Measurements from ENCODE around the gene ANKRD34A.

Gene ANKRD34A

DNA sequence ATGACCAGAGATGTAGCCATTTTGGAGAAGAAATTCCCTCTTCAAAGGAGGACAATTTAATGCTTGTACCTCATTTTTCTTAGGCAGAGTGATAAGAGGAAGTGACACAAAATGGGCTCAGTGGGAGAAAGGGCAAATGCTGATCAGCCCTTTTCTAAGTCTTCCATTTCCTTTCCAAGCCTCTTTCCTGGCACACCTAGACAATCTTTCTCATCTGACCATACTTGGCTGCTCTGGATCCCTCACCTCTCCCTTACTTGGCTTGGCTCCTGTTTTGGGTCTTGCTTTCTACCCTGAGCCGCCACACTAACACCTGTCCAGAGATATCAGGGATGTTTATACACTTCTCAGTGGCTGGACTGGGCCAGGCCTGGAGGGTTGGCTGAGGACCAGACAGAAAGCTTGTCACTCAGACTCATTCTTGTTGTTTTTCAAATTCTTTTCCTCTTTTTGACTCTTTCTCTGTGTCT, 18.9 kb upstream of the ANKRD34A start:
- Histone ChIP-seq H2BK12ac (ENCODE audit: low read length) (no peak overlapping the region), H2BK5ac (ENCODE audit: low read depth, low read length, poor library complexity) (no peak overlapping the region), H2BK120ac (ENCODE audit: insufficient read depth, low read length, poor library complexity) (no peak overlapping the region), H4K91ac (ENCODE audit: low read depth, low read length) (no peak overlapping the region), H3K79me1 (ENCODE audit: low read length) (peaks cover 10% of the 10 kb centered on the region), H3K4me1 (ENCODE audit: control insufficient read depth in 1 of 2, insufficient read depth in 2 of 2, low read length in 2 of 2) (peaks cover 18 to 27% of the 10 kb centered on the region in 2 experiments), H3K79me2 (ENCODE audit: control insufficient read depth, insufficient read depth, low read length, poor library complexity) (no peaks in the 10 kb centered on the region), H2AK5ac (ENCODE audit: low read length) (no peak overlapping the region), H3K14ac (ENCODE audit: low read length) (no peak overlapping the region), H3K4me3 (ENCODE audit: low read depth, low read length) (no peak overlapping the region), H3K36me3 (ENCODE audit: control insufficient read depth in 1 of 2, insufficient read depth in 2 of 2, low read length in 2 of 2) (no peaks in the 10 kb centered on the region), H3K9me3 (ENCODE audit: insufficient read depth, low read depth, low read length) (no peaks in the 10 kb centered on the region), H3K4ac (ENCODE audit: low read depth, low read length) (no peak overlapping the region), H3K23ac (ENCODE audit: low read length) (no peak overlapping the region), H3K9ac (ENCODE audit: low read length) (no peak overlapping the region), H3K18ac (ENCODE audit: low read length) (no peak overlapping the region), H3K27me3 (ENCODE audit: insufficient read depth, low read length) (no peaks in the 10 kb centered on the region), H4K8ac (ENCODE audit: low read depth, low read length) (no peak overlapping the region), H2AFZ (ENCODE audit: insufficient read depth, low read length, poor library complexity) (no peak overlapping the region), H3K27ac (ENCODE audit: low read depth, low read length) (no peak overlapping the region), H3K4me2 (ENCODE audit: low read length) (no peak overlapping the region), H4K12ac (ENCODE audit: low read depth, low read length) (no peak overlapping the region)
- no CpG with 5 or more reads among the region's 1 CpG for WGBS (ENCODE audit: extremely low coverage, insufficient coverage, insufficient read length)
- no peak for DNase-seq

DNA sequence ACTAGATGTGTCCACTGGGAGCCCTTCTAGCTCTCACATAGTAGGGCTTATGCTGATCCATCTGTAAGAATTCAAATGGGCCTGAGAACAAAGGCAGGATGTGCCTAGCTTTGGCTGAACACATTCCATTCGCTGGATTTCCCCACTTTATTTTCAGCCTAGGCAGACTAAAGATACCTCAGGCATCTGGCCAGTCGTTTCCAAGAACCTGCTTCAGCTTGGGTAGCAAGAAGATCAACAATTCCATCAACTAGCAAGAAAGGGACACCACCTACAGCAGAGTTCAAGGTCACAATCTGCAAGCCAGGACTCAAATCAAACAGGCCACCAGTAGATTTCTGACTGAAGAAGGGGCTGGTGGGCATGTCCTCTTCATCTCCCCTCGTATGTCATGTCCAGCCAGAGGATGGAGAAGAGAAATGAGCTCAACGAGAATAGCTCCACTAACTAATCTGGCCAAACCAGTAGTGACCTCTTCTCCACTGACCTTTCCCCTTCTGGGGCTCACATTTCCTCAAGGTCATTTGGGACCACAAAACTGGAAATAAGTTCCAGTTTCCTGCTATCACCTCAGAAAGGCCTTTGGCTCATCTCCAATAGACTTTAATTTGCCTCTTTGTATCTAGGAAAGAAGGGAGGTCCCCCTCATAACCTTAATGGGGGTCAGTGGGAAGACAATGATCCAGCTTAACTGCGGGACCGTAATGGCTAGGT, 17.8 kb upstream of the ANKRD34A start:
- Histone ChIP-seq H2AK5ac (ENCODE audit: low read length) (no peak overlapping the region), H2BK5ac (ENCODE audit: low read depth, low read length, poor library complexity) (no peak overlapping the region), H3K4me2 (ENCODE audit: low read length) (no peak overlapping the region), H2BK120ac (ENCODE audit: insufficient read depth, low read length, poor library complexity) (no peak overlapping the region), H3K79me1 (ENCODE audit: low read length) (peaks cover 10% of the 10 kb centered on the region), H3K79me2 (ENCODE audit: control insufficient read depth, insufficient read depth, low read length, poor library complexity) (no peaks in the 10 kb centered on the region), H2BK12ac (ENCODE audit: low read length) (no peak overlapping the region), H3K9me3 (ENCODE audit: insufficient read depth, low read depth, low read length) (no peaks in the 10 kb centered on the region), H3K23ac (ENCODE audit: low read length) (no peak overlapping the region), H3K27ac (ENCODE audit: low read depth, low read length) (no peak overlapping the region), H3K14ac (ENCODE audit: low read length) (no peak overlapping the region), H2AFZ (ENCODE audit: insufficient read depth, low read length, poor library complexity) (no peak overlapping the region), H3K4ac (ENCODE audit: low read depth, low read length) (no peak overlapping the region), H4K8ac (ENCODE audit: low read depth, low read length) (no peak overlapping the region), H3K36me3 (ENCODE audit: control insufficient read depth in 1 of 2, insufficient read depth in 2 of 2, low read length in 2 of 2) (no peaks in the 10 kb centered on the region), H4K12ac (ENCODE audit: low read depth, low read length) (no peak overlapping the region), H3K9ac (ENCODE audit: low read length) (no peak overlapping the region), H4K91ac (ENCODE audit: low read depth, low read length) (no peak overlapping the region), H3K18ac (ENCODE audit: low read length) (no peak overlapping the region), H3K4me1 (ENCODE audit: control insufficient read depth in 1 of 2, insufficient read depth in 2 of 2, low read length in 2 of 2) (peaks cover 18 to 29% of the 10 kb centered on the region in 2 experiments), H3K4me3 (ENCODE audit: low read depth, low read length) (no peak overlapping the region), H3K27me3 (ENCODE audit: insufficient read depth, low read length) (no peaks in the 10 kb centered on the region)
- no peak for DNase-seq
- no CpG with 5 or more reads among the region's 6 CpGs for WGBS (ENCODE audit: extremely low coverage, insufficient coverage, insufficient read length)

DNA sequence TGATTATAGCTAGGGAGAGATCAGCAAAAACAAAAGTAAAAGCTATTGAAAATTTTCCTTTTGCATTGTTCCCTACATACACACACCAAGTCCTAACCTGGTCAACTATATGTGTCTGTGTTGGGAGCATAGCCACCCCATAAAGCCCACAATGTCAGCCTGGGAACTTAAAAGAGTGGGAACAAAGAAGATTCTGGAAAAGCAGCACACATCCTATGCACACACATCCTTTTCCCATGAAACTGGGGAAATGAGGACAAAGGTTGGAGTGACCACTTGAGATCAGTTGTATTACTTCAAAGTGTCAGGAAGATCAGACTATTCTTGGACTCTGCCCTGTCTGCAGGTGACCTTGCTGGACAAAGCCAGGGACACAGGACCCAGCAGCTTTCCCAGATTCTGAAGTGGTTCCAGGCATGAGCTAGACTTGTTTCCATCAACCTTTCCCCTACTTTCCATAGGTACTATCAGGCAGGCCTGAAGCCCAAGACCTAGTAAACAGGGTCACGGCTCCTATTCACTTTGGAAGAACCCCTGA, 16.2 kb upstream of the ANKRD34A start:
- no peak overlapping the region for H3K23ac ChIP-seq (ENCODE audit: low read length)
- H4K12ac ChIP-seq (ENCODE audit: low read depth, low read length): no peak overlapping the region
- H3K79me2 ChIP-seq (ENCODE audit: control insufficient read depth, insufficient read depth, low read length, poor library complexity): no peaks in the 10 kb centered on the region
- no CpG with 5 or more reads among the region's 1 CpG for WGBS (ENCODE audit: extremely low coverage, insufficient coverage, insufficient read length)
- no peak overlapping the region for H3K4ac ChIP-seq (ENCODE audit: low read depth, low read length)
- no peak overlapping the region for H3K27ac ChIP-seq (ENCODE audit: low read depth, low read length)
- H3K14ac ChIP-seq (ENCODE audit: low read length): no peak overlapping the region
- no peak overlapping the region for H3K9ac ChIP-seq (ENCODE audit: low read length)
- peak overlapping the region; percentile 3 for H4K91ac ChIP-seq (ENCODE audit: low read depth, low read length)
- DNase-seq: no peak
- H2AK5ac ChIP-seq (ENCODE audit: low read length): no peak overlapping the region
- H3K4me3 ChIP-seq (ENCODE audit: low read depth, low read length): no peak overlapping the region
- H4K8ac ChIP-seq (ENCODE audit: low read depth, low read length): no peak overlapping the region
- no peak overlapping the region for H3K18ac ChIP-seq (ENCODE audit: low read length)
- no peaks in the 10 kb centered on the region for H3K9me3 ChIP-seq (ENCODE audit: insufficient read depth, low read depth, low read length)
- no peak overlapping the region for H2BK5ac ChIP-seq (ENCODE audit: low read depth, low read length, poor library complexity)
- peak overlapping the region; percentile 62 for H2BK12ac ChIP-seq (ENCODE audit: low read length)
- no peaks in the 10 kb centered on the region for H3K27me3 ChIP-seq (ENCODE audit: insufficient read depth, low read length)
- H2BK120ac ChIP-seq (ENCODE audit: insufficient read depth, low read length, poor library complexity): peak overlapping the region; percentile 38
- H3K36me3 ChIP-seq (ENCODE audit: control insufficient read depth in 1 of 2, insufficient read depth in 2 of 2, low read length in 2 of 2): no peaks in the 10 kb centered on the region
- H2AFZ ChIP-seq (ENCODE audit: insufficient read depth, low read length, poor library complexity): no peak overlapping the region
- peaks cover 17 to 26% of the 10 kb centered on the region in 2 experiments for H3K4me1 ChIP-seq (ENCODE audit: control insufficient read depth in 1 of 2, insufficient read depth in 2 of 2, low read length in 2 of 2)
- no peak overlapping the region for H3K4me2 ChIP-seq (ENCODE audit: low read length)
- peaks cover 9% of the 10 kb centered on the region for H3K79me1 ChIP-seq (ENCODE audit: low read length)

DNA sequence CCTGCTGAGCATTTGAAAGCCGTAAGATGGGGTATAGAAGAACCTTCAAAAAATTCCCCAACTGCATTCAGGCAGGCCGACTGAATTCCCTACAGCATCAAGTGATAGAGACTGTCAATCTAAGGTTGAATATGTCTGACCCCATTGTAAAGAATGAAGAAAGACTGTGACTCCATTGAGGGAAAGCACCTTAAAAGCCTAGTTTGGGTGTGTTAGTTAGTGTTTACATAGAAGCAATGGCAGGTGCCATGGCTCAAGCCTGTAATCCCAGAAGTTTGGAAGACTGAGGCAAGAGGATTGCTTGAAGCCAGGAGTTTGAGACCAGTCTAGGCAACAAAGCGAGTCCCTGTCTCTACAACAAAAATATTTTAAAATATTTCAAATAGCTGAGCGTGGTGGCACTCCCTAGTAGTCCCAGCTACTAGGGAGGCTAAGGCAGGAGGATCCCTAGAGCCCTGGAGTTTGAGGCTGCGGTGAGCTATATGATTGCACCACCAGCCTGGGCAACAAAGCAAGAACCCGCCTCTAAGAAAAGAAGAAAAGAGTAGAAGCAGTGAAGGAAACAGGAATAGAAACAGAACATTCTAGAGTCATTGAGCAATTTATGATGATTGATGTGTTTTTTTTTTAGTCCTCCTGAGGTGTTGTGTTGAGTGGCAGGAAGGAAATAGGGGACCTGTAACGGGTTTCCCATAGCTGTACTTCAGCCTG, 15.5 kb upstream of the ANKRD34A start:
- Histone ChIP-seq H4K12ac (ENCODE audit: low read depth, low read length) (no peak overlapping the region), H3K79me1 (ENCODE audit: low read length) (peaks cover 4% of the 10 kb centered on the region), H2AFZ (ENCODE audit: insufficient read depth, low read length, poor library complexity) (no peak overlapping the region), H3K14ac (ENCODE audit: low read length) (no peak overlapping the region), H3K79me2 (ENCODE audit: control insufficient read depth, insufficient read depth, low read length, poor library complexity) (no peaks in the 10 kb centered on the region), H2BK12ac (ENCODE audit: low read length) (peak overlapping the region; percentile 23), H3K9me3 (ENCODE audit: insufficient read depth, low read depth, low read length) (no peaks in the 10 kb centered on the region), H3K4me1 (ENCODE audit: control insufficient read depth in 1 of 2, insufficient read depth in 2 of 2, low read length in 2 of 2) (peaks cover 11 to 19% of the 10 kb centered on the region in 2 experiments), H3K9ac (ENCODE audit: low read length) (no peak overlapping the region), H3K27me3 (ENCODE audit: insufficient read depth, low read length) (no peaks in the 10 kb centered on the region), H2AK5ac (ENCODE audit: low read length) (no peak overlapping the region), H4K8ac (ENCODE audit: low read depth, low read length) (no peak overlapping the region), H2BK120ac (ENCODE audit: insufficient read depth, low read length, poor library complexity) (peak overlapping the region; percentile 68), H3K18ac (ENCODE audit: low read length) (no peak overlapping the region), H3K23ac (ENCODE audit: low read length) (no peak overlapping the region), H3K4me2 (ENCODE audit: low read length) (no peak overlapping the region), H3K4ac (ENCODE audit: low read depth, low read length) (no peak overlapping the region), H3K36me3 (ENCODE audit: control insufficient read depth in 1 of 2, insufficient read depth in 2 of 2, low read length in 2 of 2) (no peaks in the 10 kb centered on the region), H3K4me3 (ENCODE audit: low read depth, low read length) (no peak overlapping the region), H2BK5ac (ENCODE audit: low read depth, low read length, poor library complexity) (no peak overlapping the region), H4K91ac (ENCODE audit: low read depth, low read length) (peak overlapping the region; percentile 48), H3K27ac (ENCODE audit: low read depth, low read length) (peak overlapping the region; percentile 40)
- DNase-seq: no peak
- WGBS (ENCODE audit: extremely low coverage, insufficient coverage, insufficient read length): no CpG with 5 or more reads among the region's 7 CpGs

Measured in trophoblast cell (in vitro differentiated cells and primary cell).